ENCODE measurements around the gene ZNF549.

The ZNF549 gene

GRCh38 chr19:57570707-57571106 lies 43.6 kb downstream of the ZNF549 start:
- DNase-seq: no peak

DNA sequence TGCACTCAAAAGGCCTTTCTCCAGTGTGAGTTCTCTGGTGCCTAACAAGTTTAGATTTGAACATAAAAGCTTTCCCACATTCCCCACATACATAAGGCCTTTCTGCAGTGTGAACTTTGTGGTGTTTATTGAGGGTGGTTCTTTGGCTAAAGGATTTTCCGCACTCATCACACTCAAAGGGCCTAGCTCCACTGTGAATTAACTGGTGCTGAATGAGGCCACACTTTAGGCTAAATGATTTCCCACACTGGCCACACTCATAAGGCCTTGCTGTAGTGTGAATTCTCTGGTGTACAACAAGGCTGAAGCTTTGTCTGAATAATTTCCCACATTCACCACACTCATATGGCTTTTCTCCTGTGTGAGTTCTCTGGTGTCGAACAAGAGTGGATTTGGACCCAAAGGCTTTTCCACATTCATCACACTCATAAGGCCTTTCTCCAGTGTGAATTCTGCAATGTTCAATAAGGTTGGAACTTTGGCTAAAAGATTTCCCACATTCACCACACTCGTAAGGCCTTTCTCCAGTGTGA lies 45.3 kb downstream of the ZNF549 start:
- DNase-seq: no peak

DNA sequence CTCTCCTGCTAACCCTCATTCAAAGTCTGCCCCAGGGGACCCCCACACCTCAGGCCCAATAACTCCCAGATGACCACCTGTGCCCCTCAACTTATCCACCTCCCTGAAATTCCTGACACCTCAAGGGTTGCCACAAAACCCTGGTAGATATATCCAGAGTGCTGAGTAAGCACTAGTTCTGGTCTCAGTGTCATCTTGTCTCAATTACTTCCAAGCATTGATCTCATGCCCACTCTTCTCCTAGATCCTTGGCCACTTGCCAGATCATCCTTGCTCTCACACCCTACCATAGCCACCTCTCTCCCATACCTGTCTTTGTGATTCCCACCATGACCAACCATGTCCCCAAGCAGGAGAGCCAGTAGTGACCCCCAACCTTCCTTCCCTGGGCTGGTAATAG lies 49.5 kb downstream of the ZNF549 start:
- no peak for DNase-seq

DNA sequence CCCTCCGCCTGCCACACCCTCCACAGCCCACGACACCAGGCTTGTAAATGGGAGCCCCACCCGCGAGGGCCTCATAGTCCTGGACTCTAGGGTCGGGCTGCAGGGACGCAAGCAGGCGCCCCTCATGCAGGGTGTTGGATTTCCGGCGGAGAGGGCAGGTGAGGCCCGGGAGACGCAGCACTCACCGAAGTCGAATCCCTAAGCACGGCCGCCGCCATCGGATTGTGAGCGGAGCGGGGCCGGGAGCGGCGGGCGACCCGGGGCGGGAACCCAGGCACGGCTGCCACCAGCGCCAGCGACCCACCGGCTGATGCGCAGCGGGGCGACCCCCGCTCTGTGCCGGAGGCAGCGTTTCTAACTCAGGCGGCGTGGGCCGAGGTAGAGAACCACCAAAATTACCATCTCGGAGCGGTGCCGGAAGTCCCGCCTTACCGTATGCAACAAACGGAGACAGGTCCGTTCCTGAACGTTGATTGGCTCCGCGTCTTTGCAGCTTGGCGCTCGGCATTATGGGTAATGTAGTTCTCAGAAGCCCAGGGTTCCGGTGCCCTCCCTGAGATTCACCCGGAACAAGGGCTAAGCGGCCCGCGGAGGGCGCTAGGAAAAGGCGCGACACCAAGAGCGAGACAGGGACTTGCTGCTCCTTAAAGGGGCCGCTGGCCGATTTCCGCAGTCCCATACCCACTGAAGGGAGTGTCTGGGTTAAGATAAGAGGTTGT lies 51.5 kb downstream of the ZNF549 start, which contains the start of gene ZNF416:
Gene ZNF416 (minus strand): TSS at position 425 of the 719 bp plus-strand sequence. CDS start 207 bp downstream, at position 218.
- peak; percentile 96 for DNase-seq

- DNase-seq: no peak
Observed at GRCh38 chr19:57583104-57583520, 56.0 kb downstream of the ZNF549 start.

- DNase-seq: peak; percentile 89
Observed at GRCh38 chr19:57583521-57584416, 56.6 kb downstream of the ZNF549 start, which contains the start of gene ZIK1. Gene ZIK1 (plus strand): TSS chr19:57584145. CDS start chr19:57584357, 212 bp downstream.

- DNase-seq: no peak
Observed at GRCh38 chr19:57587529-57587928, 60.4 kb downstream of the ZNF549 start.

DNA sequence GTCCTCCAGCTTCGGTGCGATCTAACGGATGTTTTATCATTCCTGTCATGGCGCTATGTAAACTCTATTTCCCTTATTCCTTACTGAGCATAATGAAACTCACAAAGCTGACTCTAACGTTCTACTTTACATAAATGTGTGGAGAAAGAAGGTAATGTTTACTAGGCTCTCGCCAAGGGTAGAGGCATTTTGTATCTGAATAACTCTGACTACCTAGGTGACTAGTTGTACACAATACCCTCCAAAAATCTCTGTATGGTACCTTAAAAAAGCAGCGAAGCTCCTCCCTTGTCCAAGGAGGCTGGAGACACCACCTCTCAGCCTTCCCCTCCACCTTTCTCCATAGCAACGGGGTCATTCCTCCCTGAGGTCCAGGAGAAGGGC lies 72.2 kb downstream of the ZNF549 start:
- no peak for DNase-seq

DNA sequence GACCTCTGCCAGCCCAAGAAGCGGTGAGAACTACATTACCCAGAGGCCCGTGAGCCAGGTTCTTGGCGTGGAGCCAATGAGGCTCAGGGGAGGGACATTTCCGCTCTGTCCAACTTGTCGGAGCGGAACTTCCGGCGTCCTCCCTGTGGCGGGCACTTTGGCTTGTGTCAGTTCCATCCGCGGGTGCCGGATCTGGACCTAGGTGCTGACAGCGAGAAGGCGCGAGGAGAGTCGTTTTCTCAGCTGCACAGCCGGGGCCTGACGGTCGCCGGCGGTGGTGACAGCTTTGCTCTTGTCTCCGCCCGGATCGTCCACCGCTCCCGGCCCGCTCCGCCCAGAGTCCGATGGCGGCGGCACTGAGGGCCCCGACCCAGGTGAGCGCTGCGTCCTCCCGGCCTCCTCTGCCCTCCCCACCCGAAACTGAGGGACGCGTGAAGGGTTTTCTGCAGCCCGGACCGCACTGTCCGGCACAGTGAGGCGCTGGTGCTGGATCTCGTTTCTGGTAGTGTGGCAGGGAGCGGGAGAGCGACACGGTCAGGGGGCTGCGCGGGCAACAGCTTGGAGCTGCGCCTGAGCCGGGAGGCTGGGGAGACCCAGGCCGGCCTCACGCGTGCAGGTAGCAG lies 72.7 kb downstream of the ZNF549 start, which contains the start of gene ZNF530:
Gene ZNF530 (plus strand): TSS at position 125 of the 623 bp plus-strand sequence. CDS start 4,461 bp downstream, outside the sequence.
- peak; percentile 91 for DNase-seq

DNA sequence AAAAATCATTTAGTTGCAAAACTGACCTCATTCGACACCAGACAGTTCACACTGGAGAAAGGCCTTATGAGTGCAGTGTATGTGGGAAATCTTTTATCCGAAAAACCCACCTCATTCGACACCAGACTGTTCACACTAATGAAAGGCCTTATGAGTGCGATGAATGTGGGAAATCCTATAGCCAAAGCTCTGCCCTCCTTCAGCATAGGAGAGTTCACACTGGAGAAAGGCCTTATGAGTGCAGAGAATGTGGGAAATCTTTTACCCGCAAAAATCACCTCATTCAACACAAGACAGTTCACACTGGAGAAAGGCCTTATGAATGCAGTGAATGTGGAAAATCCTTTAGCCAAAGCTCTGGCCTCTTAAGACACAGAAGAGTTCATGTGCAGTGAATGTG lies 79.8 kb downstream of the ZNF549 start:
- DNase-seq: no peak
